GM23248 (cell line): Measurements from ENCODE around the gene EFCAB6.

Experiments
- EZH2 ChIP-seq: fragments of 200-600 bp; sonication (generic); IDR thresholded peaks from 2 replicates; pipeline ENCODE4 v1.6.1; 2018; ENCODE audit warnings: antibody characterized with exemption, mild to moderate bottlenecking; ENCODE audit not compliant: insufficient read depth, poor library complexity, severe bottlenecking
- EZH2phosphoT487 ChIP-seq: fragments of 200-600 bp; sonication (generic); IDR thresholded peaks from 2 replicates; pipeline ENCODE4 v1.6.1; 2018; ENCODE audit warnings: antibody characterized with exemption, moderate library complexity, mild to moderate bottlenecking, low read depth; ENCODE audit not compliant: insufficient read depth

GRCh38 chr22:43485502-43486089 lies 326.5 kb downstream of the EFCAB6 start:
- TF ChIP-seq EZH2 (no peak), EZH2phosphoT487 (no peak)
